Measurements from ENCODE around the gene SMARCC2. TPM values are rescaled to one million over a fixed set of nuclear protein-coding genes. Genes with fewer than 3 reads are reported as not detected.

SMARCC2 gene
- polyA plus RNA-seq, 3 donors: 22.2 to 63.7 (median 43.5) TPM

DNA sequence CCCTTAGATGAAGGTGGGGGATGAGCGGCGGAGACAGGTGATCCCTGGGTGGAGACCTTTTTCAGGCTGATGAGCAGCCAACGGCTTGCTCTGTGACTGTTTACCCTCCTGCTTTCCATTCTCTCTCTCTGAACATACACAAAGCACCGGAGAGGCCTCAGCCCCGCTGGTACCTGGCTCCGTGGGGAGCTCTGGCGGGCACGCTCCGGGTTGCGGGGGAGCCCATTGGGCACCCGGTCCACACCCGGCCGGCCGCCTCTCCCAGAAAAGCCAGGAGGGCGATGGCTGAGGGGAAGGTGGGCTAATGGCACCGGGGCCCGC, 545 bp downstream of the SMARCC2 start:
- H3K27ac Mint-ChIP-seq: peak overlapping the region in 6 of 7 donors; percentile 73 to 91 (median 86)
- peaks cover 34 to 37% of the 10 kb centered on the region in 2 donors for H3K4me1 ChIP-seq (ENCODE audit: control insufficient read depth in 1 of 2, insufficient read depth in 2 of 2, low read length in 2 of 2)
- no peaks in the 10 kb centered on the region for H3K27me3 ChIP-seq (ENCODE audit: control insufficient read depth in 2 of 2, insufficient read depth in 2 of 2, low read length in 2 of 2)
- no peaks in the 10 kb centered on the region for H3K9me3 ChIP-seq (replicated peaks in 1 of 2; ENCODE audit: control insufficient read depth in 1 of 2, insufficient read depth in 1 of 2, low read length in 2 of 2)
- H3K4me3 ChIP-seq (replicated peaks in 1 of 3; ENCODE audit: low read depth in 2 of 3, low read length in 3 of 3): peak overlapping the region; percentile 63 to 88 (median 83)
- H3K79me2 ChIP-seq (ENCODE audit: insufficient read depth, low read length): peaks cover 47% of the 10 kb centered on the region
- TF ChIP-seq, protein P1, sequence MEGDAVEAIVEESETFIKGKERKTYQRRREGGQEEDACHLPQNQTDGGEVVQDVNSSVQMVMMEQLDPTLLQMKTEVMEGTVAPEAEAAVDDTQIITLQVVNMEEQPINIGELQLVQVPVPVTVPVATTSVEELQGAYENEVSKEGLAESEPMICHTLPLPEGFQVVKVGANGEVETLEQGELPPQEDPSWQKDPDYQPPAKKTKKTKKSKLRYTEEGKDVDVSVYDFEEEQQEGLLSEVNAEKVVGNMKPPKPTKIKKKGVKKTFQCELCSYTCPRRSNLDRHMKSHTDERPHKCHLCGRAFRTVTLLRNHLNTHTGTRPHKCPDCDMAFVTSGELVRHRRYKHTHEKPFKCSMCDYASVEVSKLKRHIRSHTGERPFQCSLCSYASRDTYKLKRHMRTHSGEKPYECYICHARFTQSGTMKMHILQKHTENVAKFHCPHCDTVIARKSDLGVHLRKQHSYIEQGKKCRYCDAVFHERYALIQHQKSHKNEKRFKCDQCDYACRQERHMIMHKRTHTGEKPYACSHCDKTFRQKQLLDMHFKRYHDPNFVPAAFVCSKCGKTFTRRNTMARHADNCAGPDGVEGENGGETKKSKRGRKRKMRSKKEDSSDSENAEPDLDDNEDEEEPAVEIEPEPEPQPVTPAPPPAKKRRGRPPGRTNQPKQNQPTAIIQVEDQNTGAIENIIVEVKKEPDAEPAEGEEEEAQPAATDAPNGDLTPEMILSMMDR (IDR thresholded peaks at IDR 0.05): no peak
- H3K36me3 Mint-ChIP-seq: peaks cover 23 to 32% of the 10 kb centered on the region in 2 donors
- H3K4me1 Mint-ChIP-seq: peaks cover 43% of the 10 kb centered on the region
- H3K27me3 Mint-ChIP-seq (ENCODE audit: low read depth in 3 of 3): no peaks in the 10 kb centered on the region
- H3K9me3 Mint-ChIP-seq: no peaks in the 10 kb centered on the region
- H2AFZ ChIP-seq (ENCODE audit: insufficient read depth, low read depth, low read length, poor library complexity, severe bottlenecking): peak overlapping the region; percentile 92
- intact Hi-C loops (cut with micrococcal nuclease): loop anchor here (2.0 to 5.0 kb wide), 5 partner anchors 30 to 70 kb away; partner anchors contain the start of genes MYL6 (in 1 of the 2), NABP2 (in 1 of the 2), RNF41 (in 1 of the 2) and ZC3H10 (in 1 of the 2)
- DNase-seq: no peak
- peak overlapping the region; percentile 96 for H3K4me2 ChIP-seq (replicated peaks; ENCODE audit: extremely low read depth, low read length, poor library complexity, severe bottlenecking)
- WGBS (ENCODE audit: insufficient coverage): 0% methylated on average over 11 of the region's 17 CpGs
- peak overlapping the region; percentile 52 to 72 for H3K27ac ChIP-seq (ENCODE audit: low read depth in 1 of 2, low read length in 2 of 2)
- H3K4me3 Mint-ChIP-seq: peak overlapping the region; percentile 80 to 94
- H3K36me3 ChIP-seq (replicated peaks in 1 of 2; ENCODE audit: control insufficient read depth in 1 of 2, insufficient read depth in 2 of 2, low read length in 2 of 2): peaks cover 19 to 32% of the 10 kb centered on the region in 2 donors
- H3K9ac ChIP-seq (ENCODE audit: insufficient read depth, low read length, poor library complexity, severe bottlenecking): peak overlapping the region; percentile 73
- peaks cover 9% of the 10 kb centered on the region for H4K20me1 ChIP-seq (ENCODE audit: insufficient read depth, low read length)

DNA sequence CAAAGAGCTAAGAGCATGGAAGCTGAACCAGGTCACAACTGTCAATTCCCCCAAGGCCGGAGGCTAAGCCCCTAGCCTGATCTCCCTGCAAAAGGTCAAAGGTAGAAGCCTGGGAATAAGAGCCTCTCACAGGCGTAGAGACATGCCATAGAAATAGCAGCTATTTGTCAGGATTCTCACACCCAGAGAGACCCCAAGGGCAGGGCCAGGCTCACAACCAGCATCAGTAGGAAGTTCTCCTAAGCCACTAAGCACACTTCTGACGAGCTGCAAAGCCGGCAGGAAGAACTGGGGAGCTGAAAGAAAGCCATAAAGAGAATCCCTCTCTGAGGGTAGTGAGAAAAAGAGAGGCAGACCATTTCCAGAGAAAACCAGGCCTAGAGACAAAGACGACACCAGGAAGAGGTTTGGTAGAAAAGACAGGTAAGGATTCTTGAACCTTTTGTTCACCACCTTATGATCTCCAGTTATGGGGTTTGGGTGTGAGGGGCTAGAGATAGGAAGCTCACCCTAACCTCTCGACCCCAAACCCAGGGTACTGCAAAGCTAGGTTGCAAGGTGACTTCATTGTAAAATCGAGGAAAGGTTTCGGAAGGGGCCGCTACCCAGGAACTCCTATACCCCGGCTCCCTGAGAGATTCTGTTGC, 1.0 kb downstream of the SMARCC2 start:
- intact Hi-C loops (cut with micrococcal nuclease): loop anchor here (2.0 to 5.0 kb wide), 5 partner anchors 29 to 69 kb away; partner anchors contain the start of genes MYL6 (in 1 of the 2), NABP2 (in 1 of the 2), RNF41 (in 1 of the 2) and ZC3H10 (in 1 of the 2)
- Histone ChIP-seq H3K4me1 (ENCODE audit: control insufficient read depth in 1 of 2, insufficient read depth in 2 of 2, low read length in 2 of 2) (peaks cover 34 to 37% of the 10 kb centered on the region in 2 donors), H3K9me3 (replicated peaks in 1 of 2; ENCODE audit: control insufficient read depth in 1 of 2, insufficient read depth in 1 of 2, low read length in 2 of 2) (no peaks in the 10 kb centered on the region), H4K20me1 (ENCODE audit: insufficient read depth, low read length) (peaks cover 9% of the 10 kb centered on the region), H3K4me3 (replicated peaks in 1 of 3; ENCODE audit: low read depth in 2 of 3, low read length in 3 of 3) (peak overlapping the region; percentile 63 to 88 (median 83)), H3K9ac (ENCODE audit: insufficient read depth, low read length, poor library complexity, severe bottlenecking) (peak overlapping the region; percentile 73), H3K36me3 (replicated peaks in 1 of 2; ENCODE audit: control insufficient read depth in 1 of 2, insufficient read depth in 2 of 2, low read length in 2 of 2) (peaks cover 23 to 37% of the 10 kb centered on the region in 2 donors), H3K4me2 (replicated peaks; ENCODE audit: extremely low read depth, low read length, poor library complexity, severe bottlenecking) (peak overlapping the region; percentile 96), H3K27ac (ENCODE audit: low read depth in 1 of 2, low read length in 2 of 2) (peak overlapping the region; percentile 52 to 72), H3K79me2 (ENCODE audit: insufficient read depth, low read length) (peaks cover 52% of the 10 kb centered on the region), H2AFZ (ENCODE audit: insufficient read depth, low read depth, low read length, poor library complexity, severe bottlenecking) (peak overlapping the region; percentile 92), H3K27me3 (ENCODE audit: control insufficient read depth in 2 of 2, insufficient read depth in 2 of 2, low read length in 2 of 2) (no peaks in the 10 kb centered on the region)
- Mint-ChIP-seq H3K9me3 (no peaks in the 10 kb centered on the region), H3K4me1 (peaks cover 41% of the 10 kb centered on the region), H3K4me3 (peak overlapping the region; percentile 80 to 94), H3K27ac (peak overlapping the region; percentile 70 to 91 (median 86)), H3K36me3 (peaks cover 27 to 35% of the 10 kb centered on the region in 2 donors), H3K27me3 (ENCODE audit: low read depth in 3 of 3) (no peaks in the 10 kb centered on the region)
- TF ChIP-seq, protein P1 (IDR thresholded peaks at IDR 0.05): no peak
- WGBS (ENCODE audit: insufficient coverage): 29% methylated on average over 3 of the region's 10 CpGs
- no peak for DNase-seq

All from CD14-positive monocyte (primary cell).